SK-N-MC (cell line): ENCODE measurements around the gene NR1H3.
A peak's percentile ranks its signal among the peaks of the same experiment; 100 is the strongest.

ENCODE experiments used
- DNase-seq: peaks from one replicate; pipeline ENCODE4 v3.0.0-alpha.2; 2011; ENCODE audit warnings: low read depth, low spot score
- H3K27ac ChIP-seq: fragments of 200-600 bp; sonication (generic); 2 replicates; pipeline ENCODE4 v1.5.1; 2016; ENCODE audit warnings: mixed run types
- H3K36me3 ChIP-seq: fragments of 200-600 bp; sonication (generic); 2 replicates; pipeline ENCODE4 v1.6.1; 2017; ENCODE audit warnings: antibody characterized with exemption, low read length, mixed read lengths; ENCODE audit not compliant: insufficient read depth
- H3K4me3 ChIP-seq: fragments of 200-600 bp; sonication (generic); 2 replicates; pipeline ENCODE4 v1.5.1; 2016
- H3K9ac ChIP-seq: fragments of 200-600 bp; sonication (generic); 2 replicates; pipeline ENCODE4 v1.8.0; 2017; ENCODE audit warnings: mixed run types, mixed read lengths; ENCODE audit not compliant: insufficient read length
- H3K9me3 ChIP-seq: fragments of 200-600 bp; sonication (generic); 2 replicates; pipeline ENCODE4 v1.6.1; 2017; ENCODE audit warnings: low read depth, mild to moderate bottlenecking, antibody characterized with exemption, low read length, moderate library complexity, mixed read lengths
- EZH2 ChIP-seq: fragments of 200-600 bp; sonication (generic); IDR thresholded peaks from one replicate; pipeline ENCODE4 v1.6.1; 2017; ENCODE audit warnings: antibody characterized with exemption
- FOXP2 ChIP-seq: optimal IDR thresholded peaks from 2 replicates; pipeline ENCODE3; 2011; ENCODE audit warnings: mild to moderate bottlenecking, moderate library complexity; ENCODE audit not compliant: insufficient read depth; ENCODE audit errors: extremely low read length, control extremely low read depth
- POLR2AphosphoS5 ChIP-seq: IDR thresholded peaks from 2 replicates; pipeline ENCODE4 v1.6.1; 2012; ENCODE audit warnings: mild to moderate bottlenecking, low read depth, low read length, borderline replicate concordance

The NR1H3 gene

GRCh38 chr11:47239852-47240251 is 17.9 kb upstream of the NR1H3 start:
- Histone ChIP-seq H3K4me3 (no peak overlapping the region), H3K9ac (no peak overlapping the region), H3K27ac (no peak overlapping the region), H3K9me3 (no peaks in the 10 kb centered on the region), H3K36me3 (peaks cover 43% of the 10 kb centered on the region)
- no peak for TF ChIP-seq POLR2AphosphoS5
- no peak for TF ChIP-seq FOXP2
- no peak for TF ChIP-seq EZH2
- DNase-seq = no peak

- no peak for DNase-seq
- Histone ChIP-seq H3K9ac (no peak overlapping the region), H3K36me3 (peaks cover 47% of the 10 kb centered on the region), H3K9me3 (no peaks in the 10 kb centered on the region), H3K27ac (no peak overlapping the region), H3K4me3 (no peak overlapping the region)
- TF ChIP-seq EZH2 = no peak
- no peak for TF ChIP-seq POLR2AphosphoS5
- no peak for TF ChIP-seq FOXP2
Observed at GRCh38 chr11:47241841-47242301, 15.9 kb upstream of the NR1H3 start.

DNA sequence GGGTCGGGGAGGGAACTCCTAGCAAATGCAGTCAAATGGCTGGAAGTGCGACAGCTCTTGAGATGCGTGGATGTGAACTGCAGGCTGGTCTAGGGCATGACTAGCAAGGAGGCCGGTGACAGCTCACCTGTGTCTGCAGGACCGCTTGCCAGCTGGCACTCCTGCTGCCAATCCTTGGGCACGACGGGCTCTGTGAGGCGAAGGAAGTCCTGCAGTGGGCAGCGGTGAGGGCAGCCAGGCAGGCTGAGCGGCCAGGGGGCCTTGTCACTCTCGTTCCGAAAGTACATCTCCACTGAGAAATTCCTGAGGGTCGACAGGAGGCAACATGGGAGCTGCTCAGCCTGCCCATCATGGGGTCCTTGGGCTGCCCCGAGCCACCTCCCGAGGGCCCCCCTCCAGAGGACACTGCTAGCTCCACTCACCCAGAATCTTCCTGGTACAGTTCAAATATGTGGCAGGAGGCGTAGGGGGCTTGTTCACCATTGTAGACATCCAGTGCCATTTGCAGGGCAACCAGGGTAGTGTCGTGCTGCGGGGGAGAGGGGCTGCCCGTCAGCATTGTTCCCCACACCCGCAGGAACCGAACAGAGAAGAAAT is 15.1 kb upstream of the NR1H3 start:
- no peak for DNase-seq
- H3K27ac ChIP-seq = no peak overlapping the region
- no peaks in the 10 kb centered on the region for H3K9me3 ChIP-seq
- H3K4me3 ChIP-seq = no peak overlapping the region
- H3K36me3 ChIP-seq = peaks cover 50% of the 10 kb centered on the region
- TF ChIP-seq EZH2 = no peak
- no peak for TF ChIP-seq FOXP2
- no peak for TF ChIP-seq POLR2AphosphoS5
- H3K9ac ChIP-seq = no peak overlapping the region

- TF ChIP-seq FOXP2 (no peak), POLR2AphosphoS5 (no peak), EZH2 (no peak)
- 0 out of 2 replicates have a peak overlapping the region, but pooled peaks have one; percentile 6 for H3K27ac ChIP-seq
- no peak overlapping the region for H3K4me3 ChIP-seq
- peaks cover 50% of the 10 kb centered on the region for H3K36me3 ChIP-seq
- DNase-seq = no peak
- H3K9me3 ChIP-seq = no peaks in the 10 kb centered on the region
- H3K9ac ChIP-seq = no peak overlapping the region
Observed at GRCh38 chr11:47243454-47243853, 14.3 kb upstream of the NR1H3 start.

DNA sequence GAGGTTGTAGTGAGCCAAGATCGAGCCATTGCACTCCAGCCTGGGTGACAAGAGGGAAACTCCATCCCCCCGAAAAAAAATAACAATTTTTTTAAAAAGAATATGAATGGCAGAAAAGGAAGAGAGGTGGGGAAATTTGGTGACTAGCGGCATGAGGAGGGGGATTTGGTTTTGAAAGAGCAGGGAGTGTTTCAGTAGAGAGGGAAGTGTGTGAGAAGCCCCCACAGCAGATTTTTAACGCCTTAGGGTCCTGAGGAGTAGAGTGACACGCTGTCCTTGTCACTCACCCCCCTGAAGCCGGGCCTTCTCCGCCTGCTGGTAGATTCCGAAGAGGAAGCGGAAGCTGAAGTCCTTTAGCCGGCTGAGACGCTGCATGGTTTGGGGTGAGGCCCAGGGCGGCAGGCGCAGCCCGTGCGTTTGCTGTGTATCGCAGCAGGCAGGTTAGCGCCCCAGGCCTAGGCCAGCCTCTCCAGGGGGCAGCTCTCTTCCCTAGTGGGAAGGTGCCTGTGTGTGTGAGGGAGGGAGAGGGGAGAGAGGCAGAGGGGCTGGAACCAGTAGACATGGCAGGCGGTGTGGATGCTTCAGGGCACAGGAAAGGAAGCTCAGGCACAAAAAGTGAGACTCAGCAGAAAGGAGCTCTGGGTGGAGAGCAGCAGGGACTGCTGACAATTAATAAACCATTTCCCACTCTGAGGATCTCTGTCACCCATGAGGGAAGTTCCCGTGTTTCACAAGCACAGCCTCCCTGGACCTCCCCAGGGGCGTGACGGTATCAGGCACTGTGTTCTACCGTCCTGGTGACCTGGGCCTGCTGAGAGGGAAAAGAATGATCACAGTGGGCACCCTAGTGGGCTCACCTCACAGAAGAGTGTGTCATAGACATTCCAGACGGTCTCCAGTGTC is 13.1 kb upstream of the NR1H3 start:
- Histone ChIP-seq H3K36me3 (peaks cover 39% of the 10 kb centered on the region), H3K9me3 (no peaks in the 10 kb centered on the region), H3K27ac (peak overlapping the region; percentile 83), H3K9ac (no peak overlapping the region), H3K4me3 (peak overlapping the region; percentile 44)
- no peak for TF ChIP-seq EZH2
- TF ChIP-seq FOXP2 = no peak
- no peak for TF ChIP-seq POLR2AphosphoS5
- no peak for DNase-seq

GRCh38 chr11:47245611-47246357 is 12.0 kb upstream of the NR1H3 start:
- peak overlapping the region; percentile 83; the same call in 1 of the 2 replicates for H3K27ac ChIP-seq
- H3K36me3 ChIP-seq = peaks cover 32% of the 10 kb centered on the region; the same call in 1 of the 2 replicates
- H3K9me3 ChIP-seq = no peaks in the 10 kb centered on the region
- no peak overlapping the region for H3K9ac ChIP-seq
- no peak for DNase-seq
- TF ChIP-seq EZH2 (no peak), FOXP2 (no peak), POLR2AphosphoS5 (no peak)
- no peak overlapping the region for H3K4me3 ChIP-seq

DNA sequence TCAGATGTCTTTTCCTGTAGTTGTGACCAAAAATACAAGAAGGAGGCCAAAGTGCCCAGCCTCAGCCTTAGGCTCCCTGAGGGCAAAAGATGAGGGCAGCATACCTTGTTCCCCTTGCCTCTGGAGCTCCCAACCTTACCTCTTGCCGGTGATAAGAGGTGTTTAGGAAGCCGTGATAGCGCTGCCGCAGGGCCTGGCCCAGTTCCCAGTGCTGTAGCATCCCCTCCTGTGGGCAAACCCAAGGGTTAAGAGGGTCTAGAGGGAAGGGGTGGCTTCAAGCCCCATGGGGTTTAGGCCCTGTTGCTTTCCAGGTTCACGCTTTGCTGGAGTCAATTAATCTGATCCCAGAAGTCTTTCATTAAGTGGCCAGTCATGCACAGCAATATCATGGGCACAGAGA is 10.3 kb upstream of the NR1H3 start:
- H3K36me3 ChIP-seq = peaks cover 17% of the 10 kb centered on the region; the same call in 1 of the 2 replicates
- no peak for DNase-seq
- H3K4me3 ChIP-seq = peak overlapping the region; percentile 96
- TF ChIP-seq FOXP2 = no peak
- TF ChIP-seq POLR2AphosphoS5 = no peak
- no peak for TF ChIP-seq EZH2
- no peak overlapping the region for H3K9ac ChIP-seq
- no peaks in the 10 kb centered on the region for H3K9me3 ChIP-seq
- H3K27ac ChIP-seq = no peak overlapping the region

GRCh38 chr11:47248304-47248663 is 9.5 kb upstream of the NR1H3 start:
- no peak for DNase-seq
- peak overlapping the region; percentile 94 for H3K9ac ChIP-seq
- H3K9me3 ChIP-seq = no peaks in the 10 kb centered on the region
- TF ChIP-seq FOXP2 (no peak), EZH2 (no peak), POLR2AphosphoS5 (no peak)
- H3K27ac ChIP-seq = peak overlapping the region; percentile 89
- H3K36me3 ChIP-seq = peaks cover 10% of the 10 kb centered on the region; the same call in 1 of the 2 replicates
- peak overlapping the region; percentile 96 for H3K4me3 ChIP-seq
